Activated CD4-positive, alpha-beta T cell treated with anti-CD3 and anti-CD28 coated beads for 36 hours (primary cell): ENCODE measurements around the gene SEC14L2. TPM values are rescaled to one million over a fixed set of nuclear protein-coding genes. Genes with fewer than 3 reads are reported as not detected.
A peak's percentile ranks its signal among the peaks of the same experiment; 100 is the strongest.
"Not testable (repeated sequence)": the region's sequence is repeated elsewhere in the genome, so short reads cannot be mapped to it uniquely, and the experiment has no call there.

ENCODE experiments used
- ATAC-seq: fragments of 200-7000 bp; cut with Tn5 transposase; one replicate; pipeline ENCODE4 v1.10.0; 2021; ENCODE audit warnings: mild to moderate bottlenecking, moderate library complexity
- CTCF ChIA-PET: fragments of 350-600 bp; sonication (Branson Sonifier 250); formaldehyde crosslinking; loops from one replicate; lab custom pipeline; 2021; ENCODE audit warnings: antibody characterized with exemption; lab: Charles Lee
- POLR2A ChIA-PET: fragments of 350-600 bp; sonication (Branson Sonifier 250); formaldehyde crosslinking; loops from one replicate; lab custom pipeline; 2021; ENCODE audit warnings: antibody characterized with exemption, inconsistent platforms; lab: Charles Lee
- DNase-seq: peaks from one replicate; pipeline ENCODE4 v3.0.0-alpha.2; 2020
- H3K27ac Mint-ChIP-seq: one replicate; pipeline ENCODE4 v1.8.0; 2021; ENCODE audit warnings: mixed read lengths
- H3K27me3 Mint-ChIP-seq: one replicate; pipeline ENCODE4 v1.8.0; 2021; ENCODE audit warnings: mixed read lengths
- H3K36me3 Mint-ChIP-seq: one replicate; pipeline ENCODE4 v1.8.0; 2021; ENCODE audit warnings: low read depth, mixed read lengths
- H3K4me1 Mint-ChIP-seq: one replicate; pipeline ENCODE4 v1.8.0; 2021; ENCODE audit warnings: mixed read lengths
- H3K4me3 Mint-ChIP-seq: one replicate; pipeline ENCODE4 v1.8.0; 2021; ENCODE audit warnings: mild to moderate bottlenecking, moderate library complexity, mixed read lengths
- H3K9me3 Mint-ChIP-seq: one replicate; pipeline ENCODE4 v1.8.0; 2021; ENCODE audit warnings: low read depth, mixed read lengths
- intact Hi-C, 2 experiments: fragments of 100-400 bp; cut with DNase I in 1 of 2; cut with micrococcal nuclease in 1 of 2; formaldehyde crosslinking; loops; one replicate each; pipeline versions ENCODE4 v1.14.2 to v1.15.1; 2022 to 2024; cut with DNase I, micrococcal nuclease
- total RNA-seq, 2 experiments: library from RNA; stranded (reverse); gene quantifications; one replicate each; pipeline ENCODE4 v1.2.3, GENCODE V29; 2021

The SEC14L2 gene
- total RNA-seq, 2 experiments from 2014 or later, result 13.8 to 18.2 TPM

DNA sequence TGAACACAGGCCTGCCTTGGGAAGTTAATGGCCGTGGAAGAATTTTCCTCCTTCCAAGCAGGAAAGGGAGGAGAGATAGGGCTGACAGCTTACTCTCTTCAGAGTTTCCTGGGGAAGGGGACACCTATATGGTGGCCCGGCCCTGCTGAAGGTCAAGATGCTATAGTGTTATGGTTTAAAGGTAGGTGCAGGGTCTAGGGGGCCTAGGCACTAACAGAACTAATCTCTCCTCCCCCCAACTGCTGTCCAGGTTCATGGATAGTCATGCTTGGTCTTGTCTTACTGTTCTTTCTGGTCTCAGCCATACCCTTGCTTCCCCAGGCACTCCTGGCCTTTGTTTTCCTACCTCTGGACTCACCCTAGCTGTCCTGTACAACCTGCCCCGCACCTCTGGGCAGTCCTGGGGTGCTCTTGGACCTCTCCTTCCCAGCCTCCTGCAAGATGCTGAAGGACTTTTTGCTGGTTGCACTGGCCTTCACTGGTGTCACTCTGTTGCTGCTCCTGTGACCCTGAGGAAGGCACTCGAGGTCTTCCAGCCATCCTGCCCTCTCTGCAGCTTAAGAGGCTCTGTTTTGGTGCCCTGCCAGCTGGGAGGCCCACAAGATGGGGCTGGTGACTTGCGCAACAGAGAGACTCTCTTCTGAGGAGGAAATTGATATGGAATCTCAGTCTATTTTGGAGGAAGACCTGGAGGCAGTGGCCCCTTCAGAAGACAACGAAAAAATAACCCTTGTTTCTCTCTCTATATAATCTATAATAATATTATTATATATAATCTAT lies 57.1 kb downstream of the SEC14L2 start:
- Mint-ChIP-seq H3K36me3 (no peaks in the 10 kb centered on the region), H3K27ac (no peak overlapping the region), H3K4me3 (no peak overlapping the region), H3K4me1 (no peaks in the 10 kb centered on the region), H3K9me3 (no peaks in the 10 kb centered on the region), H3K27me3 (peaks cover 2% of the 10 kb centered on the region)
- ChIA-PET POLR2A (no interaction called here), CTCF (interaction anchor here (0.7 to 1.2 kb wide), 3 partner anchors 10 to 1351 kb away, joined by 3 read pairs; no protein-coding TSS in a partner anchor)
- ATAC-seq (peak; percentile 71), DNase-seq (peak; percentile 70)
- intact Hi-C loops, result no loop called here

DNA sequence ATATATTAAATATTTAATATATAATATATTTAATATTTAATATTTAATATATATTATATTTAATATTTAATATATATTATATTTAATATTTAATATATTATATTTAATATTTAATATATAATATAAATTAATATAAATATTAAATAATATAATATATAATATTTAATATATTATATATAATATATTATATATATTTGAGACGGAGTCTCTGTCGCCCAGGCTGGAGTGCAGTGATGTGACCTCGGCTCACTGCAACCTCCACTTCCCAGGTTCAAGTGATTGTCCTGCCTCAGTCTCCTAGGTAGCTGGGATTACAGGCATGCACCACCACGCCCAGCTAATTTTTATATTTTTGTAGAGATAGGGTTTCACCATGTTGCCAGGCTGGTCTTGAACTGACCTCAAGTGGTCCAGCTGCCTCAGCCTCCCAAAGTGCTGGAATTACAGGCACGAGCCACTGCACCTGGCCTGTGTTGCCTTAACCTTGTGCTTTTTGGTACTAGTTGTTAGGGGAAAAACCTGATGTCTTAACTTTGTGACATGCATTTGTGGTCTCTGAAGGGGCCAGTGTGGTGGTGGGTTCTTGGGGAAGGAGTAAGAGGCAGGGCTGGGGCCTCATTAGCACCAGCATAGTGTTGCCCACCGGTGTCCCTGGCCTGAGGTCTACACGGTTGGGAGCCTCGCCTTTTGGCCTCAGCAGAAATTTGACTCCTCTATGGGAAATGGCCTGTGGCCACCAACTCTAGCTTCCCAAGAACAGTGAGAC lies 58.4 kb downstream of the SEC14L2 start:
- Mint-ChIP-seq H3K27ac (no peak overlapping the region), H3K27me3 (peaks cover 4% of the 10 kb centered on the region), H3K36me3 (no peaks in the 10 kb centered on the region), H3K9me3 (no peaks in the 10 kb centered on the region), H3K4me1 (no peaks in the 10 kb centered on the region), H3K4me3 (no peak overlapping the region)
- peak; percentile 19 for DNase-seq
- ATAC-seq, result no peak
- ChIA-PET POLR2A (no interaction called here), CTCF (interaction anchor here (2.1 kb wide), 1 partner anchor 11 kb away, joined by 10 read pairs; no protein-coding TSS in a partner anchor)
- intact Hi-C loops, result no loop called here

- Mint-ChIP-seq H3K4me1 (no peaks in the 10 kb centered on the region), H3K4me3 (no peak overlapping the region), H3K27ac (no peak overlapping the region), H3K9me3 (no peaks in the 10 kb centered on the region), H3K36me3 (no peaks in the 10 kb centered on the region), H3K27me3 (peaks cover 5% of the 10 kb centered on the region)
- ChIA-PET CTCF (interaction anchor here (1.3 kb wide), 1 partner anchor 71 kb away, joined by 4 read pairs; the partner anchor contains the start of gene RNF215), POLR2A (no interaction called here)
- intact Hi-C loops, result no loop called here
- DNase-seq, result no peak
- ATAC-seq, result no peak
Observed at GRCh38 chr22:30457981-30458380, 61.2 kb downstream of the SEC14L2 start.

GRCh38 chr22:30459181-30460052 lies 62.6 kb downstream of the SEC14L2 start:
- peak; percentile 51 for DNase-seq

DNA sequence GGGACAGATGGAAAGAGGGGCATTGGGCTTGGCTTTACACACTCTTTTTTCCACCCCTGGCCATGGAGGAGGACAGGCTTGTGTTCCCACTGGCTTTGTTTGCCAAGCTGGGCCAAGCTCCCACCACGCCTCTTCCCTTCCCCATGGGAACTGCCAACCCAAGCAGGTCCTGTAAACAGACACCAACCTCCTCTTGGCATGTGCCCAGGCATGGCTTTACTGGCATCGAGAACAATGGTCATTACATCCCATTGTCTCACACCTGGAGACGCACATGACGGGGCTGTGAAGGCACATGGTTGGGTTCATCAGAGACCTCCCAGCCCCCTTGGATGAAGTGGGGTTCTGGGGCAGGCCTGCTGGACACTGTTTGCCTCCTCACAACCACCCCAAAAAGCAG lies 63.3 kb downstream of the SEC14L2 start:
- ChIA-PET CTCF (no interaction called here), POLR2A (no interaction called here)
- H3K27ac Mint-ChIP-seq, result no peak overlapping the region
- H3K36me3 Mint-ChIP-seq, result no peaks in the 10 kb centered on the region
- H3K9me3 Mint-ChIP-seq, result no peaks in the 10 kb centered on the region
- intact Hi-C loops, result no loop called here
- no peak overlapping the region for H3K4me3 Mint-ChIP-seq
- no peaks in the 10 kb centered on the region for H3K4me1 Mint-ChIP-seq
- no peak for ATAC-seq
- no peak for DNase-seq
- peaks cover 11% of the 10 kb centered on the region for H3K27me3 Mint-ChIP-seq

More at GRCh38 chr22:30459181-30460052, 62.6 kb downstream of the SEC14L2 start:
- ATAC-seq, result peak; percentile 23
- peaks cover 5% of the 10 kb centered on the region for H3K27me3 Mint-ChIP-seq
- H3K9me3 Mint-ChIP-seq, result no peaks in the 10 kb centered on the region
- H3K4me1 Mint-ChIP-seq, result no peaks in the 10 kb centered on the region
- no peak overlapping the region for H3K27ac Mint-ChIP-seq
- POLR2A ChIA-PET, result interaction anchor here (0.6 kb wide), 1 partner anchor 652 kb away, joined by 5 read pairs; no protein-coding TSS in a partner anchor
- H3K36me3 Mint-ChIP-seq, result no peaks in the 10 kb centered on the region
- H3K4me3 Mint-ChIP-seq, result no peak overlapping the region
- intact Hi-C loops, result no loop called here
- CTCF ChIA-PET, result interaction anchor here (0.7 to 0.8 kb wide), 2 partner anchors 14 to 29 kb away, joined by 5 read pairs; no protein-coding TSS in a partner anchor

- DNase-seq, H3K4me3 Mint-ChIP-seq, H3K27ac Mint-ChIP-seq, CTCF ChIA-PET, H3K9me3 Mint-ChIP-seq, H3K36me3 Mint-ChIP-seq, POLR2A ChIA-PET, intact Hi-C loops, H3K4me1 Mint-ChIP-seq, ATAC-seq: not testable (repeated sequence)
- H3K27me3 Mint-ChIP-seq, result peaks cover 14% of the 10 kb centered on the region
Observed at GRCh38 chr22:30460555-30460954, 63.7 kb downstream of the SEC14L2 start.

- no peaks in the 10 kb centered on the region for H3K9me3 Mint-ChIP-seq
- no peaks in the 10 kb centered on the region for H3K36me3 Mint-ChIP-seq
- ChIA-PET POLR2A (no interaction called here), CTCF (interaction anchor here (1.1 kb wide), 1 partner anchor 93 kb away, joined by 4 read pairs; no protein-coding TSS in a partner anchor)
- intact Hi-C loops, result no loop called here
- H3K27ac Mint-ChIP-seq, result no peak overlapping the region
- ATAC-seq, result no peak
- DNase-seq, result no peak
- no peaks in the 10 kb centered on the region for H3K4me1 Mint-ChIP-seq
- H3K27me3 Mint-ChIP-seq, result peaks cover 22% of the 10 kb centered on the region
- no peak overlapping the region for H3K4me3 Mint-ChIP-seq
Observed at GRCh38 chr22:30469165-30469564, 72.3 kb downstream of the SEC14L2 start.

DNA sequence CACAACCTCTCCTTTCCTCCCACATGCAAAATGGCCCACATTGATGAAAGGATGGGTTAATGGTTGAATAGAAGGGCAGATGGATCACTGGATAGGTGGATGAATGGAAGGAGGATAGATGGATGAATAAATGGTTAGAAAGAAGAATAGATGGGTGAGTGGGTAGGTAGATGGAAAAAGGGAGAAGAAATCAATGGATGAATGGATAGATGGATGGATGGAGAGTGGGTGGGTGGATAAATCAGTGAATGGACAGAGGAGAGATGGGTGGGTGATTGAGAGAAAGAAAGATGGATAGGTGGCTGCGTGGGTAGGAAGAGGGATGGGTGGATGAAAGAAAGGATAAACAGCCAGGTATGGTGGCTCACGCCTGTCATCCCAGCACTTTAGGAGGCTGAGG lies 73.8 kb downstream of the SEC14L2 start:
- ATAC-seq (no peak), DNase-seq (no peak)
- Mint-ChIP-seq H3K36me3 (no peaks in the 10 kb centered on the region), H3K27me3 (peaks cover 12% of the 10 kb centered on the region), H3K27ac (no peak overlapping the region), H3K4me1 (no peaks in the 10 kb centered on the region), H3K9me3 (no peaks in the 10 kb centered on the region), H3K4me3 (no peak overlapping the region)
- ChIA-PET POLR2A (no interaction called here), CTCF (no interaction called here)
- intact Hi-C loops, result no loop called here

GRCh38 chr22:30471616-30472318 lies 74.9 kb downstream of the SEC14L2 start, which contains the start of gene SEC14L3:
Gene SEC14L3 (minus strand): TSS chr22:30472017. CDS start chr22:30471958, 59 bp downstream.
- no peak for ATAC-seq
- Mint-ChIP-seq H3K27me3 (peaks cover 10% of the 10 kb centered on the region), H3K9me3 (no peaks in the 10 kb centered on the region), H3K36me3 (no peaks in the 10 kb centered on the region), H3K4me3 (no peak within 1 kb of the TSS), H3K27ac (no peak within 1 kb of the TSS), H3K4me1 (no peaks in the 10 kb centered on the region)
- CTCF ChIA-PET, result no interaction called here
- intact Hi-C loops, result no loop called here
- no peak for DNase-seq
- POLR2A ChIA-PET, result interaction anchor here (0.7 kb wide), 1 partner anchor 182 kb away, joined by 4 read pairs; no protein-coding TSS in a partner anchor

GRCh38 chr22:30472994-30473720 lies 76.3 kb downstream of the SEC14L2 start:
- Mint-ChIP-seq H3K9me3 (no peaks in the 10 kb centered on the region), H3K4me3 (no peak overlapping the region), H3K27ac (no peak overlapping the region), H3K36me3 (no peaks in the 10 kb centered on the region), H3K4me1 (no peaks in the 10 kb centered on the region), H3K27me3 (peaks cover 10% of the 10 kb centered on the region)
- intact Hi-C loops, result no loop called here
- ATAC-seq (no peak), DNase-seq (no peak)
- CTCF ChIA-PET, result interaction anchor here (0.9 kb wide), 1 partner anchor 13 kb away, joined by 3 read pairs; no protein-coding TSS in a partner anchor
- POLR2A ChIA-PET, result interaction anchor here (0.5 kb wide), 1 partner anchor 54 kb away, joined by 3 read pairs; no protein-coding TSS in a partner anchor
